ENCODE measurements around the gene DOCK2.

- no peak for TF ChIP-seq EZH2 (IDR thresholded peaks at IDR 0.05)
- no peak for TF ChIP-seq CTCF (IDR thresholded peaks at IDR 0.05)
These were observed 296.1 kb downstream of the DOCK2 start for GRCh38 chr5:169933127-169933526.

Data from neural progenitor cell (in vitro differentiated cells).